Measurements from ENCODE around the gene LNX2. TPM values are rescaled to one million over a fixed set of nuclear protein-coding genes. Genes with fewer than 3 reads are reported as not detected.

LNX2 gene
- total and polyA plus RNA-seq, 2 donors, result 6.9 to 9.4 TPM

DNA sequence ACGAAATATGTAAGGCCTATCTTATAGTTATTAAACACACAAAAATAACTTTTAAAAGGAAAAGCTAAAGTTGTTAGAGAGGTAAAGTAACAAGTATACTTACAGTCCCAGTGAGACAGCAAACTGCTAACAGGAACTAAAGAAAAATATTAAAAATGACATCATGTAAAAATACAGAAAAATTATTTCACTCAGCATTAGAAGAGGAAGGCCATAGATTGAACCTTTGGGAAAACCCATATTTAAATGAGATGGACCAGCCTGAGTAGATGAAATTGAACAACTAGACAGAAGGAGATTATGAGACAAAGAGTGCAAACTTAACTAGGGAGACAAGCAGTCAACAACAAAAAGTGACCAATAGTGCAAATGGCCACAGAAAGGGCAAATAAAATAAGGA lies 49.4 kb downstream of the LNX2 start:
- Histone ChIP-seq H3K9me3 (ENCODE audit: control insufficient read depth in 2 of 2, insufficient read depth in 1 of 2, low read length in 1 of 2) (no peaks in the 10 kb centered on the region), H3K4me3 (ENCODE audit: low read length in 2 of 2) (no peak overlapping the region), H3K27ac (ENCODE audit: low read depth in 1 of 2, low read length in 1 of 2) (no peak overlapping the region), H3K36me3 (ENCODE audit: control insufficient read depth in 2 of 2, insufficient read depth in 2 of 2, low read length in 1 of 2) (peaks cover 15 to 17% of the 10 kb centered on the region in 2 donors), H3K27me3 (ENCODE audit: control insufficient read depth in 2 of 2, insufficient read depth in 1 of 2, low read length in 1 of 2) (no peaks in the 10 kb centered on the region), H3K4me1 (ENCODE audit: control insufficient read depth in 2 of 2, insufficient read depth in 2 of 2, low read length in 2 of 2) (no peaks in the 10 kb centered on the region)
- 97% methylated on average over 1 of the region's 1 CpG for WGBS
- no peak for DNase-seq (ENCODE audit: low read depth in 6 of 9, low spot score in 9 of 9)

DNA sequence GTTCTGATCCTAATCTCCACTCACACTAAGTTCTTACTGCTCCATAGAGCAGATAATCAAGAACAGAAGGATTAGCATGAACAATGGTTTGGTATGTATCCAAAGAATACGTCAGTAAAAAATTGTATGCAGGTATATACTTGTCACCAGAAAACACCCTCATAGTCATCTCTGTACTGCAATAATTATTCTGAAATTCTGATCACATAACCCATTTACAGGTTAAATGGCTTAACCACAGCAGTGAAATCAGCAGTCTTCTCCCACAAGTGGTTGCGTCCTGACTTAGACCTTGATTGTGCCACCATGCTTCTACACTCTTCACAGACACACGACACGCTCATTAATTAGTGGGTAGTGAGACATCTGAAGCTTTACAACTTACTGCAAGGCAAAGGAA lies 50.9 kb downstream of the LNX2 start:
- H3K4me1 ChIP-seq (ENCODE audit: control insufficient read depth in 2 of 2, insufficient read depth in 2 of 2, low read length in 2 of 2), result no peaks in the 10 kb centered on the region
- DNase-seq (ENCODE audit: low read depth in 6 of 9, low spot score in 9 of 9), result no peak
- H3K9me3 ChIP-seq (ENCODE audit: control insufficient read depth in 2 of 2, insufficient read depth in 1 of 2, low read length in 1 of 2), result no peaks in the 10 kb centered on the region
- H3K4me3 ChIP-seq (ENCODE audit: low read length in 2 of 2), result no peak overlapping the region
- WGBS, result 95% methylated on average over 4 of the region's 4 CpGs
- H3K27me3 ChIP-seq (ENCODE audit: control insufficient read depth in 2 of 2, insufficient read depth in 1 of 2, low read length in 1 of 2), result no peaks in the 10 kb centered on the region
- H3K27ac ChIP-seq (ENCODE audit: low read depth in 1 of 2, low read length in 1 of 2), result no peak overlapping the region
- H3K36me3 ChIP-seq (ENCODE audit: control insufficient read depth in 2 of 2, insufficient read depth in 2 of 2, low read length in 1 of 2), result peaks cover 22 to 23% of the 10 kb centered on the region in 2 donors

DNA sequence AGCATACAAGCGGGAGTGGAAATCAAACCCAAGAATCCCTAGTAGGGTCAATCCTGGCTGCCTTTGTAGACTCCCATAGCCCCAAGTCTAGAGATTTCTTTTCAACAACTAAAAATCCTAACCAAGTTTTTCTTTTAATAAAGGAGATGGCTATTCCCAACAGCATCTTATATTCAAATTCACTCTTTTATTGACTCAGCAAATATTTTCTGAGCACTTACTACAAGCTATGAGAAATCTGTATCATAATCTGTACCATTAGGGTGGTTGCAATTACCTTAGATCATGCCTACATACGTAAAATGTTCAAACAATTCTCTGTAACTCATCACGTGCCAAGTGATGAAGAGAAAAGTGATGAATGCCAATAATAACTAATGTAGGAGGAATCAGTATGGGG lies 54.5 kb downstream of the LNX2 start:
- H3K9me3 ChIP-seq (ENCODE audit: control insufficient read depth in 2 of 2, insufficient read depth in 1 of 2, low read length in 1 of 2), result no peaks in the 10 kb centered on the region
- no peaks in the 10 kb centered on the region for H3K4me1 ChIP-seq (ENCODE audit: control insufficient read depth in 2 of 2, insufficient read depth in 2 of 2, low read length in 2 of 2)
- H3K36me3 ChIP-seq (ENCODE audit: control insufficient read depth in 2 of 2, insufficient read depth in 2 of 2, low read length in 1 of 2), result peaks cover 28 to 29% of the 10 kb centered on the region in 2 donors
- DNase-seq (ENCODE audit: low read depth in 6 of 9, low spot score in 9 of 9), result no peak
- 97% methylated on average over 3 of the region's 3 CpGs for WGBS
- H3K4me3 ChIP-seq (ENCODE audit: low read length in 2 of 2), result no peak overlapping the region
- H3K27ac ChIP-seq (ENCODE audit: low read depth in 1 of 2, low read length in 1 of 2), result no peak overlapping the region
- no peaks in the 10 kb centered on the region for H3K27me3 ChIP-seq (ENCODE audit: control insufficient read depth in 2 of 2, insufficient read depth in 1 of 2, low read length in 1 of 2)

DNA sequence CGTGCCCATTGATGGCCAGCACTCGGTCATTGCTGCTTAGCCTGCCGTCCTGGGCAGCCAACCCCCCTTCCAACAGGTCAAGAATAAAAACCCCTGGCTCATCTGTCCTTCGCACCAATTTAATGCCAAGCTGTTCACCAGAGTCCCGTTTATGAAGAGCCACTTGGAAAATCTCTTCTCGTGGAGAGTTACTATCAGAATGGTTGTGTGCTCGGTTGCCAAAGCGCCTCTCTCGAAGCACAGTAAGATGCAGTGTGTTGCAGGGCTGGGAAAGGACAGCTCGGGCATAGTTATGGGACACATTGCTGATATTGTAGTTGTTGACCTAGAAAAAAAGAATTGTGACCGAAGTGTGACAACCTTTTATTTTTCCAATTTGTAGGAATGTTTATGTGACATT lies 57.9 kb downstream of the LNX2 start:
- H3K27me3 ChIP-seq (ENCODE audit: control insufficient read depth in 2 of 2, insufficient read depth in 1 of 2, low read length in 1 of 2), result no peaks in the 10 kb centered on the region
- no peaks in the 10 kb centered on the region for H3K9me3 ChIP-seq (ENCODE audit: control insufficient read depth in 2 of 2, insufficient read depth in 1 of 2, low read length in 1 of 2)
- H3K4me3 ChIP-seq (ENCODE audit: low read length in 2 of 2), result no peak overlapping the region
- WGBS, result 98% methylated on average over 11 of the region's 11 CpGs
- no peak for DNase-seq (ENCODE audit: low read depth in 6 of 9, low spot score in 9 of 9)
- H3K27ac ChIP-seq (ENCODE audit: low read depth in 1 of 2, low read length in 1 of 2), result no peak overlapping the region
- H3K4me1 ChIP-seq (ENCODE audit: control insufficient read depth in 2 of 2, insufficient read depth in 2 of 2, low read length in 2 of 2), result no peaks in the 10 kb centered on the region
- H3K36me3 ChIP-seq (ENCODE audit: control insufficient read depth in 2 of 2, insufficient read depth in 2 of 2, low read length in 1 of 2), result peaks cover 20 to 24% of the 10 kb centered on the region in 2 donors

DNA sequence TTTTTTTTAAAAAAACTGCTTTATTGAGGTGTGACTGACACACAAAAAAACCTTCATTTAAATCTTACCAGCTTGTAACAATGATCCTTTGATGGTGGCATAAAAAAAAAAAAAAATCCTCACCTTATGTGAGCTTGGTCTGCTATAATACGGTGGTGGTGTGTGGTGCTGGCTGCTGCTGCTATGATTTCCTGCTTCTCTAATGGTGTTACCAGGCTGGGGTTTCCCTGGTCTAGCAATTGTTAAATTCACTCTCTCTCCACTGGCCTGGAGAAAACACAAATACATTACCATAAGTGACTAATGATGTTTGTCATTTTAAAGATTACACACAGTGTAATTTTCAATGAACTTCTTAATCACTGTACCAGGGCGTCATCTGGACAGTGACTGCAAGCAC lies 60.6 kb downstream of the LNX2 start:
- Histone ChIP-seq H3K36me3 (ENCODE audit: control insufficient read depth in 2 of 2, insufficient read depth in 2 of 2, low read length in 1 of 2) (peaks cover 8 to 16% of the 10 kb centered on the region in 2 donors), H3K4me3 (ENCODE audit: low read length in 2 of 2) (no peak overlapping the region), H3K27me3 (ENCODE audit: control insufficient read depth in 2 of 2, insufficient read depth in 1 of 2, low read length in 1 of 2) (no peaks in the 10 kb centered on the region), H3K4me1 (ENCODE audit: control insufficient read depth in 2 of 2, insufficient read depth in 2 of 2, low read length in 2 of 2) (no peaks in the 10 kb centered on the region), H3K9me3 (ENCODE audit: control insufficient read depth in 2 of 2, insufficient read depth in 1 of 2, low read length in 1 of 2) (no peaks in the 10 kb centered on the region), H3K27ac (ENCODE audit: low read depth in 1 of 2, low read length in 1 of 2) (no peak overlapping the region)
- 94% methylated on average over 2 of the region's 2 CpGs for WGBS
- DNase-seq (ENCODE audit: low read depth in 6 of 9, low spot score in 9 of 9), result no peak

DNA sequence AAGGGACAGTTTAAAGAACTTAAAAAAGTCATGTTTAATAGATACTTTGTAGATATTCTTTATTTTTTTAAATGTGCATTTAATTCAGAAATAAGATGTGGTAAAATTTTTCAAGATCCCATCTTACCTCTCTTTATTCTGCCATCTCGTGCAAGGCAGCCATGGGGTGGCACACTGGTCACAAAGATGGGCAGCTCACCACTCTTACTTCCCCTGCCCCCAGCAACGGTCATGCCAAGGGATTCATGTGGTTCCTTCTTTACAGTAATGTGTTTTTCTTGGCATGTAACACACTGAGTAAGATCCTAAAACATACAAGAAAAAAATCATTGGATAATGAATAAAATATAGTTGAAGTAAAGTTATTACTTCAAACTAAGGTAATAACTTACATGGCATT lies 64.2 kb downstream of the LNX2 start:
- H3K4me1 ChIP-seq (ENCODE audit: control insufficient read depth in 2 of 2, insufficient read depth in 2 of 2, low read length in 2 of 2), result no peaks in the 10 kb centered on the region
- no peak overlapping the region for H3K27ac ChIP-seq (ENCODE audit: low read depth in 1 of 2, low read length in 1 of 2)
- no peaks in the 10 kb centered on the region for H3K27me3 ChIP-seq (ENCODE audit: control insufficient read depth in 2 of 2, insufficient read depth in 1 of 2, low read length in 1 of 2)
- peaks cover 14 to 18% of the 10 kb centered on the region in 2 donors for H3K36me3 ChIP-seq (ENCODE audit: control insufficient read depth in 2 of 2, insufficient read depth in 2 of 2, low read length in 1 of 2)
- H3K4me3 ChIP-seq (ENCODE audit: low read length in 2 of 2), result no peak overlapping the region
- WGBS, result 91% methylated on average over 2 of the region's 2 CpGs
- DNase-seq (ENCODE audit: low read depth in 6 of 9, low spot score in 9 of 9), result no peak
- H3K9me3 ChIP-seq (ENCODE audit: control insufficient read depth in 2 of 2, insufficient read depth in 1 of 2, low read length in 1 of 2), result no peaks in the 10 kb centered on the region

DNA sequence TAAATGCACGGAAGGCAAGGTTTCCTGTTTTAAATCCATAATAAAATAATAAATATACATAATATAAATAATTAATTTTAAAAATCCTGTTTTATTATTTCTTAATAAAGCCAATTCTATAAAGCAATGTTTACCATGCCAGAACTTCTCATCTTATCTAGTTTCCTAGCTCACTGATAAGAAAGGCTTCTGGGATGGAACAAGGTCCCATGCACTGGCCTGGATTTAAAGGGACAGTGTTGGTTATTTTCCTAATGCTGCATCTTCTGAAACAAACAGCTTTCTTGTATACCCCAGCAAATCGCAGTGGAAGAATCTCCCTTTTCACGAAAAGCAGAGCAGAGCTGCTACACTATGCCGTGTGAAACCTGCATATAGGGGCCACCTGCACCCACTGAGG lies 68.8 kb downstream of the LNX2 start:
- Histone ChIP-seq H3K4me1 (ENCODE audit: control insufficient read depth in 2 of 2, insufficient read depth in 2 of 2, low read length in 2 of 2) (no peaks in the 10 kb centered on the region), H3K4me3 (ENCODE audit: low read length in 2 of 2) (no peak overlapping the region), H3K27ac (ENCODE audit: low read depth in 1 of 2, low read length in 1 of 2) (no peak overlapping the region), H3K9me3 (ENCODE audit: control insufficient read depth in 2 of 2, insufficient read depth in 1 of 2, low read length in 1 of 2) (no peaks in the 10 kb centered on the region), H3K27me3 (ENCODE audit: control insufficient read depth in 2 of 2, insufficient read depth in 1 of 2, low read length in 1 of 2) (no peaks in the 10 kb centered on the region), H3K36me3 (ENCODE audit: control insufficient read depth in 2 of 2, insufficient read depth in 2 of 2, low read length in 1 of 2) (peaks cover 24 to 40% of the 10 kb centered on the region in 2 donors)
- no peak for DNase-seq (ENCODE audit: low read depth in 6 of 9, low spot score in 9 of 9)
- 90% methylated on average over 4 of the region's 4 CpGs for WGBS

DNA sequence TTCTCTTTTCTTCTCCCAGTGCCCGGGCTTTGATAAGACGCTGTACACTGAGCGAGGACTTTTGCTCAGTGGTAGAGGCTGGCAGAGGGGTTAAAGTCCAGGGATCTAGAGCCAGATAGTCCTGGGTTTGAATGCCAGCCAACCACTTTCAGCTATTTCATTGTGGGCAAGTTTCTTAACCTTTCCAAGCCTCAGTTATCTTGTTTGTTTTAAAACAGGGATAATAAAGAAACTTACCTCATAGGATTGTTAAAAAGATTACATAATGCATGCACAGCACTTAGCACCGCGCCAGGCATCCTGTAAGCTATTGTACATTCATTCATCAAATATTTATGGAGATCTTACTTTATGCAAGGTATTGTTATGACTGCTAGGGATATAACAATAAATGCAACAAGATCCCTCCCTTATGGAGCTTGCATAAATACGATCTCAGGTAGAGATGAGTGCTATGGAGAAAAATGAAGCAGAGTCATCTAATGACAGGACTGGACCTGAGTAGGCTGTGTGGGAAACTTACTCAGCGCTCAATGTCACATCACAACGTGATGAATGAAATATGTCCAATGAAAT lies 70.8 kb downstream of the LNX2 start:
- H3K27me3 ChIP-seq (ENCODE audit: control insufficient read depth in 2 of 2, insufficient read depth in 1 of 2, low read length in 1 of 2), result no peaks in the 10 kb centered on the region
- H3K9me3 ChIP-seq (ENCODE audit: control insufficient read depth in 2 of 2, insufficient read depth in 1 of 2, low read length in 1 of 2), result no peaks in the 10 kb centered on the region
- 97% methylated on average over 8 of the region's 8 CpGs for WGBS
- no peaks in the 10 kb centered on the region for H3K4me1 ChIP-seq (ENCODE audit: control insufficient read depth in 2 of 2, insufficient read depth in 2 of 2, low read length in 2 of 2)
- no peak for DNase-seq (ENCODE audit: low read depth in 6 of 9, low spot score in 9 of 9)
- no peak overlapping the region for H3K4me3 ChIP-seq (ENCODE audit: low read length in 2 of 2)
- H3K27ac ChIP-seq (ENCODE audit: low read depth in 1 of 2, low read length in 1 of 2), result no peak overlapping the region
- peaks cover 21 to 27% of the 10 kb centered on the region in 2 donors for H3K36me3 ChIP-seq (ENCODE audit: control insufficient read depth in 2 of 2, insufficient read depth in 2 of 2, low read length in 1 of 2)

DNA sequence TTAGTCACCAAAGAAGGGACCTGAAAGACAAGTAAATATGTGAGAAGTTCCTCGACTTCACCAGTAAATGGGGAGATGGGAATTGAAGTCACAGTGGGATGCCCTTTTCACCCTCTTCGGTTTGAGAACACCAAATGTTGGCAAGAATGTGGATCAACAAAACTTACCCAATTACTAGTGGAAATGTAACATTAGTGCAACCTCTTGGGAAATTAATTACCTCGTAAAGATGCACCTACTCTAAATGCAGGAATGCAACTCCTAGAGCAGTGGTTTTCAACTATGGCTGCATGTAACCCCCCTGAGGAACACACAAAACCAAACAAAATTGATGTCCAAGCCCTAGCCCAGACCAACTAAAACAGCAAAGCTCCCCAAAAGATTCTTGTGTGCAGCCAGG lies 78.1 kb downstream of the LNX2 start:
- Histone ChIP-seq H3K4me3 (ENCODE audit: low read length in 2 of 2) (no peak overlapping the region), H3K9me3 (ENCODE audit: control insufficient read depth in 2 of 2, insufficient read depth in 1 of 2, low read length in 1 of 2) (no peaks in the 10 kb centered on the region), H3K4me1 (ENCODE audit: control insufficient read depth in 2 of 2, insufficient read depth in 2 of 2, low read length in 2 of 2) (peaks cover 0 to 2% of the 10 kb centered on the region in 2 donors), H3K27ac (ENCODE audit: low read depth in 1 of 2, low read length in 1 of 2) (no peak overlapping the region), H3K27me3 (ENCODE audit: control insufficient read depth in 2 of 2, insufficient read depth in 1 of 2, low read length in 1 of 2) (no peaks in the 10 kb centered on the region), H3K36me3 (ENCODE audit: control insufficient read depth in 2 of 2, insufficient read depth in 2 of 2, low read length in 1 of 2) (no peaks in the 10 kb centered on the region)
- DNase-seq (ENCODE audit: low read depth in 6 of 9, low spot score in 9 of 9), result no peak
- WGBS, result 97% methylated on average over 3 of the region's 3 CpGs

DNA sequence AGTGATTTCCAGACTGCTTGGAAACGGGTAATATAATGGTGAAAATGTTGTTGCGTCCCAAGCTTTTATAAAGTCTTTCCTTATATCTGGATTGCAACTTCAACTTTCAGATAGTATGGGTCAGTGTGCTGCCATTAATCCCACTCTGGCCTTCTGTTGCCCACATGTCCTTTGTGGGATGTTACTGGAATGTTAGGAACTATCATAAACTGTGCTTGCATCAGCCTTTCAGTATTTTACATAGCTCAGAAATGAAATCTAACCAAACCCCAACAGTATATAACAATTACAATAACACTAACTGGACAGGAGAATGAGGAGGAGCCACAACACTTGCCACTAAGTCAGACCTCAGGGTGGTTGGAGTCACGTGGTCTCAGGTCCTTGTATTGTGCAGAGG lies 78.9 kb downstream of the LNX2 start:
- no peaks in the 10 kb centered on the region for H3K9me3 ChIP-seq (ENCODE audit: control insufficient read depth in 2 of 2, insufficient read depth in 1 of 2, low read length in 1 of 2)
- H3K4me1 ChIP-seq (ENCODE audit: control insufficient read depth in 2 of 2, insufficient read depth in 2 of 2, low read length in 2 of 2), result peaks cover 0 to 3% of the 10 kb centered on the region in 2 donors
- 95% methylated on average over 3 of the region's 3 CpGs for WGBS
- H3K4me3 ChIP-seq (ENCODE audit: low read length in 2 of 2), result no peak overlapping the region
- H3K27ac ChIP-seq (ENCODE audit: low read depth in 1 of 2, low read length in 1 of 2), result no peak overlapping the region
- H3K36me3 ChIP-seq (ENCODE audit: control insufficient read depth in 2 of 2, insufficient read depth in 2 of 2, low read length in 1 of 2), result no peaks in the 10 kb centered on the region
- no peaks in the 10 kb centered on the region for H3K27me3 ChIP-seq (ENCODE audit: control insufficient read depth in 2 of 2, insufficient read depth in 1 of 2, low read length in 1 of 2)
- no peak for DNase-seq (ENCODE audit: low read depth in 6 of 9, low spot score in 9 of 9)
